IMR-90 (cell line): ENCODE measurements around the gene SRR. TPM values are rescaled to one million over a fixed set of nuclear protein-coding genes. Genes with fewer than 3 reads are reported as not detected.

Source experiments
- ATAC-seq: fragments of 200-7000 bp; cut with Tn5 transposase; 2 replicates; pipeline ENCODE4 v1.9.1; 2020; ENCODE audit warnings: low read depth, mild to moderate bottlenecking, moderate library complexity
- BruUV-seq: library from RNA; stranded (reverse); fragments of 400-500 nt; replicated peaks from 2 replicates; lab custom pipeline; 2021; lab: Mats Ljungman, UMichigan
- CTCF ChIA-PET: fragments of 300-600 bp; formaldehyde crosslinking; extraction: SDS; loops from one replicate; lab custom pipeline; 2021; ENCODE audit warnings: antibody characterized with exemption; lab: Yijun Ruan, JAX
- POLR2A ChIA-PET: fragments of 300-600 bp; sonication (Branson Sonifier 250); formaldehyde crosslinking; loops from one replicate; lab custom pipeline; 2022; ENCODE audit warnings: antibody characterized with exemption; ENCODE audit not compliant: unreplicated experiment; lab: Charles Lee
- DNase-seq: peaks from one replicate; pipeline ENCODE4 v3.0.0; 2013
- H2AFZ ChIP-seq: replicated peaks from 2 replicates; pipeline ENCODE3; 2013; ENCODE audit warnings: low read length, mild to moderate bottlenecking; ENCODE audit not compliant: poor library complexity
- H2AK5ac ChIP-seq: 2 replicates; pipeline ENCODE4 v1.6.1; 2013; ENCODE audit warnings: low read depth, low read length, inconsistent platforms
- H2AK9ac ChIP-seq: replicated peaks from 2 replicates; pipeline ENCODE3; 2013; ENCODE audit warnings: mild to moderate bottlenecking, low read depth, low read length, moderate library complexity; ENCODE audit not compliant: poor library complexity
- H2BK120ac ChIP-seq: 2 replicates; pipeline ENCODE4 v1.6.1; 2013; ENCODE audit warnings: low read depth, low read length, inconsistent platforms
- H2BK15ac ChIP-seq: 3 replicates; pipeline ENCODE4 v1.6.1; 2013; ENCODE audit warnings: low read depth, low read length, inconsistent platforms
- H2BK20ac ChIP-seq: 2 replicates; pipeline ENCODE4 v1.6.1; 2013; ENCODE audit warnings: low read depth, mild to moderate bottlenecking, inconsistent platforms, low read length, moderate library complexity
- H2BK5ac ChIP-seq: 2 replicates; pipeline ENCODE4 v1.6.1; 2013; ENCODE audit warnings: mild to moderate bottlenecking, low read depth, low read length, inconsistent platforms; ENCODE audit not compliant: poor library complexity, severe bottlenecking
- H3K14ac ChIP-seq: replicated peaks from 2 replicates; pipeline ENCODE4 v1.6.1; 2013; ENCODE audit warnings: low read depth, low read length, inconsistent platforms
- H3K18ac ChIP-seq: 2 replicates; pipeline ENCODE4 v1.6.1; 2013; ENCODE audit warnings: low read depth, low read length, control low read depth
- H3K23ac ChIP-seq: 2 replicates; pipeline ENCODE4 v1.6.1; 2013; ENCODE audit warnings: low read depth, low read length, inconsistent platforms
- H3K27ac ChIP-seq: 2 replicates; pipeline ENCODE4 v1.5.1; 2013; ENCODE audit warnings: mild to moderate bottlenecking, control low read depth, low read length; ENCODE audit not compliant: insufficient read depth
- H3K27me3 ChIP-seq: 2 replicates; pipeline ENCODE4 v1.6.1; 2013; ENCODE audit warnings: low read length; ENCODE audit not compliant: control insufficient read depth, insufficient read depth
- H3K36me3 ChIP-seq: 2 replicates; pipeline ENCODE4 v1.6.1; 2013; ENCODE audit warnings: low read length, mixed read lengths; ENCODE audit not compliant: control insufficient read depth, insufficient read depth
- H3K4ac ChIP-seq: 2 replicates; pipeline ENCODE4 v1.6.1; 2013; ENCODE audit warnings: low read depth, low read length, inconsistent platforms
- H3K4me1 ChIP-seq: 2 replicates; pipeline ENCODE4 v1.6.1; 2013; ENCODE audit warnings: low read length, mixed read lengths; ENCODE audit not compliant: control insufficient read depth, insufficient read depth
- H3K4me2 ChIP-seq: 2 replicates; pipeline ENCODE4 v1.6.1; 2013; ENCODE audit warnings: low read depth, mild to moderate bottlenecking, control low read depth, low read length, moderate library complexity
- H3K4me3 ChIP-seq: 2 replicates; pipeline ENCODE4 v1.5.1; 2013; ENCODE audit warnings: low read depth, mild to moderate bottlenecking, control low read depth, low read length, moderate library complexity; ENCODE audit not compliant: insufficient read depth
- H3K56ac ChIP-seq: 2 replicates; pipeline ENCODE4 v1.6.1; 2013; ENCODE audit warnings: low read length, inconsistent platforms; ENCODE audit not compliant: insufficient read depth; ENCODE audit errors: extremely low read depth
- H3K79me1 ChIP-seq, 2 experiments: 2 replicates each; pipeline ENCODE4 v1.6.1; 2013; ENCODE audit warnings: low read length in 2 of 2, inconsistent platforms in 1 of 2, low read depth in 1 of 2
- H3K9ac ChIP-seq: 2 replicates; pipeline ENCODE4 v1.6.1; 2013; ENCODE audit warnings: low read depth, low read length, control low read depth
- H3K9me1 ChIP-seq: 2 replicates; pipeline ENCODE4 v1.6.1; 2013; ENCODE audit warnings: low read length, inconsistent platforms; ENCODE audit not compliant: insufficient read depth
- H3K9me3 ChIP-seq: 2 replicates; pipeline ENCODE4 v1.6.1; 2013; ENCODE audit warnings: low read length; ENCODE audit not compliant: control insufficient read depth, insufficient read depth
- H4K20me1 ChIP-seq: 2 replicates; pipeline ENCODE4 v1.6.1; 2013; ENCODE audit warnings: low read length, inconsistent platforms; ENCODE audit not compliant: insufficient read depth
- H4K5ac ChIP-seq: 2 replicates; pipeline ENCODE4 v1.6.1; 2013; ENCODE audit warnings: mild to moderate bottlenecking, low read depth, low read length, control low read depth
- H4K8ac ChIP-seq, 2 experiments: 2 replicates each; pipeline ENCODE4 v1.6.1; 2013; ENCODE audit warnings: low read depth in 2 of 2, low read length in 2 of 2, control low read depth in 1 of 2, inconsistent platforms in 1 of 2
- H4K91ac ChIP-seq: 2 replicates; pipeline ENCODE4 v1.6.1; 2013; ENCODE audit warnings: low read depth, low read length, inconsistent platforms; ENCODE audit not compliant: insufficient read depth
- CHD1 ChIP-seq: IDR thresholded peaks from 2 replicates; pipeline ENCODE4 v1.6.1; 2012; ENCODE audit warnings: low read depth, low read length, improper control_type of control experiment
- WGBS, 2 experiments: methylation state at CpG; one replicate each; pipeline versions ENCODE4 v1.1.5 to v1.1.7; 2013; ENCODE audit warnings: missing lambda C conversion rate in 2 of 2; ENCODE audit not compliant: insufficient read length in 1 of 2; ENCODE audit errors: extremely low coverage in 2 of 2; 5-methylcytosine and 5-hydroxymethylcytosine counted together
- dilution Hi-C: fragments of 300-500 bp; cut with HindIII; formaldehyde crosslinking; loops from one replicate; pipeline ENCODE4 v1.14.3; 2018; ENCODE audit warnings: low sequenced_read_pairs; ENCODE audit not compliant: unreplicated experiment
- in situ Hi-C: fragments of 300-500 bp; cut with MboI; formaldehyde crosslinking; loops from 3 replicates; pipeline ENCODE4 v1.14.3; 2019; ENCODE audit warnings: low sequenced_read_pairs, inconsistent platforms, mixed read lengths
- intact Hi-C: fragments of 100-400 bp; cut with micrococcal nuclease; formaldehyde crosslinking; loops from 2 replicates; pipeline ENCODE4 v1.10.0; 2022
- polyA plus RNA-seq, 3 experiments: library from polyadenylated mRNA; depleted of rRNA; stranded (reverse); fragments of >200 nt; gene quantifications; 2 replicates each; pipeline ENCODE4 v1.2.3, GENCODE V29; 2012; ENCODE audit warnings: low replicate concordance in 1 of 3
- total RNA-seq: library from RNA; depleted of rRNA; stranded (reverse); fragments of >200 nt; gene quantifications from 2 replicates; pipeline ENCODE4 v1.2.3, GENCODE V29; 2012

The SRR gene
- total and polyA plus RNA-seq, 2 of the 4 experiments (the other 2 are of a cell fraction) = 14.5 to 52.7 TPM

GRCh38 chr17:2372681-2373080 lies 68.9 kb downstream of the SRR start:
- no peaks in the 10 kb centered on the region for H3K79me1 ChIP-seq
- no peak overlapping the region for H3K56ac ChIP-seq
- no peaks in the 10 kb centered on the region for H3K27me3 ChIP-seq
- ChIA-PET CTCF (no interaction called here), POLR2A (no interaction called here)
- H4K20me1 ChIP-seq = no peaks in the 10 kb centered on the region; the same call in 1 of the 2 replicates
- no TSS peak for BruUV-seq
- H3K4ac ChIP-seq = no peak overlapping the region
- no peak for ATAC-seq
- no peak overlapping the region for H3K4me3 ChIP-seq
- no peak overlapping the region for H2BK120ac ChIP-seq
- H2AK9ac ChIP-seq = no peak overlapping the region
- WGBS, 2 experiments = 90% methylated on average over 10 of the region's 16 CpGs; no CpG with 5 or more reads in 1 of the 2 experiments
- 0 out of 2 replicates have a peak, but pooled peaks cover 3% of the 10 kb centered on the region for H3K9me1 ChIP-seq
- H3K9ac ChIP-seq = no peak overlapping the region
- intact Hi-C loops = no loop called here
- H3K4me2 ChIP-seq = no peak overlapping the region
- no peak overlapping the region for H4K5ac ChIP-seq
- no peaks in the 10 kb centered on the region for H3K4me1 ChIP-seq
- H3K18ac ChIP-seq = no peak overlapping the region
- H2BK20ac ChIP-seq = no peak overlapping the region
- no peak overlapping the region for H2BK15ac ChIP-seq
- in situ Hi-C loops = no loop called here
- dilution Hi-C loops = no loop called here
- no peak overlapping the region for H3K23ac ChIP-seq
- no peak overlapping the region for H4K91ac ChIP-seq
- no peak overlapping the region for H2AFZ ChIP-seq
- no peak overlapping the region for H3K14ac ChIP-seq
- H2AK5ac ChIP-seq = no peak overlapping the region
- H2BK5ac ChIP-seq = no peak overlapping the region
- no peak overlapping the region for H4K8ac ChIP-seq
- H3K36me3 ChIP-seq = peaks cover 40% of the 10 kb centered on the region
- TF ChIP-seq CHD1 = no peak
- DNase-seq = no peak
- no peak overlapping the region for H3K27ac ChIP-seq
- H3K9me3 ChIP-seq = no peaks in the 10 kb centered on the region
